Measurements from ENCODE around the gene HKDC1.
"Not testable (repeated sequence)": the region's sequence is repeated elsewhere in the genome, so short reads cannot be mapped to it uniquely, and the experiment has no call there.

HKDC1 gene

DNA sequence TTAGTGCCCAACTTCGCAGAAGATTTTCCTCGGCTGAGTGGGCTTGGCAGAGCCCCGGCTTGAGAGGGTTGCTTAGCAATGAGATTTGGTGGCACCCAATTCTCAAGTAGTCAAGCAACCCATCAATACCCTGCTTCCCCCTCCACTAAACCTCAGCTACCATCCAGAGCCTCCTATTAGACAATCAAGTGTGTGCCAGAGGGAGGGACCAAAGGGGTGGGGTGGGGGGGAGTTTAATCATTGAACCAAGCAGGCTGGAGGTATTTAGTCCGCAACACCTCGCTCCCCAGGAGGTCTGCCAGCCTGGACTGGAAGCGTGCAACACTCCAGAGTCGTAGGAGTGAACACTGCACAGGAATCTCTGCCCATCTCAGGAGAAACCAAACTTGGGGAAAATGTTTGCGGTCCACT is at the start of gene HKDC1:
Gene HKDC1 (plus strand): TSS at position 292 of the 411 bp plus-strand sequence. CDS start 104 bp downstream, at position 396.
- no peak for DNase-seq

- no peak for DNase-seq
Measured at GRCh38 chr10:69172241-69172982, 47.7 kb upstream of the HKDC1 start.

DNA sequence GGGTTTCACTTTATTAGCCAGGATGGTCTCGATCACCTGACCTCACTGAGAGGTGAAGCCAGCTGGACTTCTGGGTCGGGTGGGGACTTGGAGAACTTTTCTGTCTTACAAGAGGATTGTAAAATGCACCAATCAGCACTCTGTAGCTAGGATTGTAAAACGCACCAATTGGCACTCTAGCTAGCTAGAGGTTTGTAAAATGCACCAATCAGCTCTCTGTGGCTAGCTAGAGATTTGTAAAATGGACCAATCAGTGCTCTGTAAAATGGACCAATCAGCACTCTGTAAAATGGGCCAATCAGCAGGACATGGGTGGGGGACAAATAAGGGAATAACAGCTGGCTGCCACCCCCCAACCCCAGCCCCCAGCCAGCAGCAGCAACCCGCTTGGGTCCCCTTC is 44.8 kb upstream of the HKDC1 start:
- not testable (repeated sequence) for DNase-seq

DNA sequence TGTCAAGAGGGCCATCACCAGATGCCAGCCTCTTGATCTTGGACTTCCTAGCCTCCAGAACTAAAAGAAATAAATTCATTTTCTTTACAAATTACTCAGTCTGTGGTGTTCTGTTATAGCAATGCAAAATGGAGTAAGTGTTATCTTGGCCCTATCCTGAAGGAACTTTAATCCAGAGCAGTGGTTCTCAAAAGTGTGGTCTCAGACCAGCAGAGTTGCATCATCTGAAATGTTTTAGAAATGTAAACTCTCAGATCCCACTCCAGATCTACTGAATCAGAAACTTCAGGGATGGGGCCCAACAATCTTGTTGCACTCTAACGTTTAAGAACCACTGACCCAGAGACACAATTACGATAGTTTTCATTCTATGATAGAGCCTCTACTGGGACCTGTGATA is 43.3 kb upstream of the HKDC1 start:
- no peak for DNase-seq

DNA sequence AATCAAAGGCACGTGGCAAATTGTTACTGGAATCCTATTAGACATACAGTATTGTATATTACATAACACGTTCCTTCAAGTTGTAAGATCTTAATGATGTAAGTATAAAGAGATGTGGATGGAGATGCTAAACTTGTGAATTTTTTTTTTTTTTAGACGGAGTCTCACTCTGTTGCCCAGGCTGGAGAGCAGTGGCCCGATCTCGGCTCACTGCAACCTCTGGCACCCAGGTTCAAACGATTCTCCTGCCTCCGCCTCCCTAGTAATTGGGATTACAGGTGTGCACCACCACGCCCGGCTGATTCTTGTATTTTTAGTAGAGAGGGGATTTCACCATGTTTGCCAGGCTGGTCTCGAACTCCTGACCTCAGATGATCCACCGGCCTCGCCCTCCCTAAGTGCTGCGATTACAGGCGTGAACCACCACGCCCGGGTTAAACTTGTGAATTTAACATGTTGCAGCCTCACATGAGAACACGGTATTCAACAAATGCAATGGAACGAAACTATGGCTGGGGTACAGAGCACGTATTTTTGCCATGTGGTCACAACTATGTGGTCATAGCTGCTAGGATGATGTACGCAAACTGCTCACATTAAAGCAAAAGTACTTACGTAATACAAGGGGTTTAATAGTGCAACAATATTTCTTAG is 40.9 kb upstream of the HKDC1 start:
- DNase-seq, result no peak

GRCh38 chr10:69179743-69180524 is 40.2 kb upstream of the HKDC1 start, which contains the start of gene SUPV3L1:
Gene SUPV3L1 (plus strand): TSS chr10:69180234. CDS start chr10:69180292, 58 bp downstream.
- DNase-seq, result peak; percentile 93

DNA sequence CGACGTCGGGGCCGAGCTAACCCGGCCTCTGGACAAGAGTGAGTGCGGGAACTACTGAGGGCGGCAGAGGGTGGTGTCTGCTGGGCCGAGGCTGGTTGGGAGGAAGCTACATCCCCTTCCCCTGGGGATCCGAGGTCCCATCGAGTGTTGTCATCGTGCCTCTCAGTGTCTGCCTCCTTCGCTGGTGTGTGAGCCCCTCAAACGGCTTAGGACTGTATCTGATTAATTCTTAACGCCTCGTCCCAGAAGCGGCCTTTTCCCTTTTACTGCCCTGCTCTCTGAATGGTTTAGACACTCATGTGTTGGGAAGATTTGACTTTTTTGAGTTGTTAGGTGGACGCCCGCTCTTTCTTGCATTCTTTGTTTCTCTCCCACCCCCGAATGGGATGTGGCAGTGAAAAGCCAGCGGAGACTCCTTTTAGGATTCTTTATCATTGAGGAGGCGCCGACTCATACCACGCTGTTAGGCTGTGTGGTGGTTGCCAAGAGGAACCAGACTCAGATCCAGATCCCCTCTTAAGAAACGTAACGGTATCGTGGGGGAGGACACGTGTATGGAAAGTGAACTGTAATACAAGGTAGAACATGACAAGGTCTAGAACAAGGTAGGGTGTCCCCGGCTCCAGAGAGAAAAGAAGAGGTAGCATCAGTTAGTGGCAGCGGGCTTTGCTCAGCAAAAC is 39.5 kb upstream of the HKDC1 start:
- DNase-seq, result no peak

- DNase-seq, result no peak
Measured at GRCh38 chr10:69181433-69181832, 38.7 kb upstream of the HKDC1 start.

DNA sequence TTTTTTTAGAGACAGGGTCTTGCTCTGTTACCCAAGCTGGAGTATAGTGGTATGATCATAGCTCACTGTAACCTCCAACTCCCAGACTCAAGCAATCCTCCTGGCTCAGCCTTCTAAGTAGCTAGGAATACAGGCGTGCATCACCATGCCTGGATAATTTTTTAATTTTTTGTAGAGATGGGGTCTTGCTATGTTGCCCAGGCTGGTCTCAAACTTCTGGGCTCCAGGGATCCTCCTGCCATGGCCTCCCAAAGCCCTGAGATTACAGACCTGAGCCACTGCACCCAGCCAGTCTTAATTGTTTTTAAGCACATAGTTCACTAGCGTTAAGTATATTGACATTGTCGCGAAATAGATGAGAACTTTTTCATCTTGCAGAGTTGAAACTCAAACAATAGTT is 38.1 kb upstream of the HKDC1 start:
- DNase-seq, result no peak

- no peak for DNase-seq
Measured at GRCh38 chr10:69186524-69186923, 33.6 kb upstream of the HKDC1 start.

DNA sequence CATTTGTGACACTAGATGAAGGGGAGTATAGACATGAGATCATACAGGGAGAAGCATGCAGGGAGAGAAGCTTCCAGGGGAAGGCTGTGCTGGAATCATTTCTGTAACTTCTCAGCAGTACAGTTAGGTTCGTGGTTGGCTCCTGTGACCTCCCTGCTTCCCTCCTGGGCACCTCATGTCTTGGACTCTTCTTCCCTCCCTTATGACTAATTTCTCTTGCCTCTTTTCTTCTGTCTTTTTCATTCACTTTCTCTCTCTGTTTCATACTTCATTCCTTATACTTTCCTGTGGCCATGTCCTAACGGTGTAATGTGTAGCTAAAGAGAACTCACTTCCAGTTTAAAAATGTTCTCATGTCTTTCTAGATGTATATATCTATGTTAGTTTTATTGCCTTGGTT is 19.1 kb upstream of the HKDC1 start:
- DNase-seq, result no peak

- no peak for DNase-seq
Measured at GRCh38 chr10:69202332-69202731, 17.8 kb upstream of the HKDC1 start.

DNA sequence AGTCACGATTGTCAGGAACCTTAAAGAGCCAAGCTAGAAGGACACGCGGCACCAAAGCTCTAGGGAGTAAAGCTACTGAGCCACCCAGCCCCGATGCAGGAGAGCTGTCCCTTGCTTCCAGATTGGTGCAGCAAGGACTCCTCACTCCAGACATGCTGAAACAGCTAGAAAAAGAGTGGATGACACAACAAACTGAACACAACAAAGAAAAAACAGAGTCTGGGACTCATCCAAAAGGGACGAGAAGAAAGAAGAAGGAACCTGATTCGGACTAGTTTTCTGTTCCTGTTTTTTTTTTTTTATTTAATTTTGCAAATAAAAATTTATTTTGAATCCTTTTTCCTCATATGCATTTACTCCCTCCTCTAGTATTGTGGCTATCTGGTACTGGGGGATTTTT is 11.4 kb upstream of the HKDC1 start:
- no peak for DNase-seq

DNA sequence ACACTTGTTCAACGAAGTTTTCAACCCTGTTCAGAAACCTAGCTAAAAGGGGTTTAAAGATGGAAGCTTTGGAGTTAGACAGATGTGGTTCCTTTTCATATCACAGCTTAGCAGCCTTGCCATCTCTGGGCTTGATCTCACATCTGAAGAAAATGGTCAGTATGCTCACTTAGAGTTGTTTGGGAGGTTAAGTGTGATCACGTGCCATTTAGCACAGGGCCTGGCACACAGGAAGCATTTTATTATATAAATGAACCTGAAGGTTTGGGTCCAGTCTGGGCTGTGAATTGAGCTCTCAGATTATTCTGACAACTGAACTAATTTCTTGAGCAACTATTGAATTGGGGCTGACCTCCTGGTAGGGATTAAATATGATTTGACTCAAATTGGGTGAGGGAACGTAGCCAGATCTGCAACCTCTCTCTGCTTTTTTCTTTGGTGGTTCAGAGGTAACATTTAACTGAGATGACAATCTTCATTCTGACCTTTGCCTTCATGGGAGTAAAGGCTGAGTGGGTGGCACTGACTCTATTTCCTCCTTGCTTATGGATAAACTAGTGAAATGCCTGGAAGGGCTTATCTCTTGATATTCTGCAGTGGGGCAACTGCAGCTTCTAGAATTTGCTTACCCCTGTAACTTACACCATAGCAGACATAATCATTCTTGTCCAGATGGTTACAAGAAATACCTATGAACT is 10.2 kb upstream of the HKDC1 start:
- DNase-seq, result no peak

DNA sequence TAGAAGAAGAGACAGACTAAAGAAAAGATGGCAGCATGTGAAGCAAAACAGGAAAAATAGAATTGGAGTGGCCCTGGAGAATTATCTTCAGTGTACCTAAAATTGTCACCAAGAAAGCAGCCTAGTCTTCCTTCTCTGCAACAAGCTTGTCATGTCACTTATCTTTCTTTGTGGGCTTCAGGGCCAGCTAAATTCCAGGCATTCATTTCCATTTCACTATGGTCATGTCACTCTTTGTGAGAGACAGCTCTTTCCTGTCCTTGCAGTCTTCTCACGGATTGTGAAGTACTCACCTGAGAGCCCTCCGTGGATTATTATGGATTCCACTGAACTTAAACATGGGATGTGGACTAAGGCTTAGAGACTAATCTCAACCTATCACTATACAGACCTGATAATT is 9.0 kb upstream of the HKDC1 start:
- no peak for DNase-seq

- DNase-seq, result no peak
Measured at GRCh38 chr10:69211524-69211923, 8.6 kb upstream of the HKDC1 start.

GRCh38 chr10:69213591-69214311 is 6.4 kb upstream of the HKDC1 start:
- no peak for DNase-seq

DNA sequence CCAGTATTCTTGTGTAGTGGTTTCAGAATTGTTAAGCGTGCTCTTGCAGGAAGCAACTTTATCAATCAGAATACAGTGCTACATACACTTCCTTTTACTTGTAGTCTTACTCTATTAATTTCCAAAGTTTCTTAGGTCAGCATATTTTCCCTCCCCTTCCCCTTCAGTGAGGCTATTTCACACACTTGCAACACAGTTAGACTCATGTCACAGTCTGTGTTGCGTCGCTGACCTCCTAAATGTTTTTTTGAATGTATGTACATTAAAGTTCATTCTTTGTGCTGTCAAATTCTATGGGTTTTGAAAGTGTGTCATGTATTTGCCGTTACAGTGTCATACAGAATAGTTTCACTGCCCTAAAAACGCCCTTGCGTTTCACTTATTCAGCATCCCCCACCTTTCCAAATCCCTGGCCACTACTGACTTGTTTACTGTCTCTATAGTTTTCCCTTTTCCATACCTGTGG is 5.4 kb upstream of the HKDC1 start:
- DNase-seq, result no peak

DNA sequence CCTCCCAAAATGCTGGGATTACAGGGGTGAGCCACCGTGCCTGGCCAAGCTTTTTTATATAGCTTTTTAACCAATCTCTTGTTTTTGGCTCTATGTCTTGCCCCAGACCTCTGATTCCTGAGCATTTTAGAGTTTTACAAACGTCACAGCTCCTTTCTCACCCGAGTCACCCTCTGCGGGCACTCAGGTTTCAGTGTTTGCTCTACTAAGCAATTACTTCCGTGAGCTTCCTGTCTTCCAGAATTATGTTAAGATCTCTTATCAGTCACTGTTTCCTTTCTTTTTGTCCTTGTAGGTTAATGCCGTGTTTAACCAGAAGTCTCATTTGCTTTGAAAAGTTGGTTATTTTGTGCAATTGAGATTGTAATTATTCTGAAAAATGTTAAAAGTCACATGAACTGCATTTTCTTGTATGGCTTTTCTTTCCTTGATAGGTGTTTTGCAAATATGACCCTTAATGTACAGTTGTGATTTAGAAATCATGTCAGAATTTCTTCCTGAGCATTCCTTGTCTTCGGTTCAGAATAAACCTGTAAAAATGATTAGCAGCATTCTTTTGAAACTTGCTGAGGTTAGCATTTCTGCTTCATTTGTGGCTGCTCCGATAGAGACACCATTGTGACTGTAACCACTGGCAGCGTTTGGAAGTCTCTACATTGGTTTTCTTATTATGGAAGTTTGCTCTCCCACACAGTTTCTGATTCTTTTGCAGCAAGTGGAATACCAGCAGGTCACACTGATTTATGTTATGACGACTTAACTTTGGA is 4.5 kb upstream of the HKDC1 start:
- DNase-seq, result no peak

DNA sequence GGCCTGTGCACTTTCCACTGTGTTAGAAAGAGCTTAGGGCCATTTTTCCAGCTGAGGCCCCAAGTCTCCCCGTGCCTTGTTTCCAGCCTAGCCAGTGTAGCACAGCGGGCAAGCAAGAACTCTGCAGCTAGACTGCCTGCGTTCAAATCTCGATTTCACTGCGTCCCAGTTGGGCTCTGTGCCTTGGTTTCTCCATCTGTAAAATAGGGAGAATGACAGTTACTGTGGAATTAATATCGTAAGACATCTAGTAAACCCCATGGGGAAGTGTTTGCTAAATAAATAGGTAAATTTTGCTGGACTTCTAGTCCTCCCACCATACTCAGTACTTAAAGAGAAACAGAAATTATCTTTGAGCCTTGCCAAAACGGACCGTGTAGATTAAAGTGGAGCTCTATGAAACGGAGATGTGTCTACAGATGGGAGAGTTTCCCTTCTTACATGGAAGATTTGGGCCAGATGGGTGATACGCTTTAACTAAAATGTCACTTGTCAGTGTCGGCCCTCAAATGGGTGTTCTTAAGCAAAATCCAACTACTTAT is 3.5 kb upstream of the HKDC1 start:
- DNase-seq, result no peak
